Common myeloid progenitor, CD34-positive (primary cell): ENCODE results near the gene C2CD4B.

Experiments
- CTCF ChIA-PET: fragments of 350-600 bp; sonication (Branson Sonifier 250); formaldehyde crosslinking; loops from one replicate; lab custom pipeline; 2021; ENCODE audit warnings: antibody characterized with exemption; lab: Charles Lee
- POLR2A ChIA-PET: fragments of 350-600 bp; sonication (Branson Sonifier 250); formaldehyde crosslinking; loops from one replicate; lab custom pipeline; 2021; ENCODE audit warnings: antibody characterized with exemption; lab: Charles Lee
- DNase-seq, 3 donors: peaks; one replicate each; pipeline versions ENCODE4 v3.0.0 to v3.0.0-alpha.2; 2013
- H3K27ac ChIP-seq, 2 experiments: 1 replicate in 1 of 2; 2 replicates in 1 of 2; pipeline ENCODE4 v1.7.0; 2013; ENCODE audit warnings: inconsistent platforms in 2 of 2, low read length in 2 of 2, mild to moderate bottlenecking in 2 of 2, low read depth in 1 of 2, moderate library complexity in 1 of 2; ENCODE audit not compliant: severe bottlenecking in 2 of 2, insufficient read depth in 1 of 2, poor library complexity in 1 of 2
- H3K27me3 ChIP-seq, 5 experiments: replicated peaks in 2 of 5; 1 replicate in 3 of 5; 2 replicates in 2 of 5; pipeline versions ENCODE4 v1.6.1 to v1.7.0; 2013; ENCODE audit warnings: low read length in 4 of 5, mild to moderate bottlenecking in 2 of 5, moderate library complexity in 2 of 5, inconsistent platforms in 1 of 5; ENCODE audit not compliant: insufficient read depth in 5 of 5, control insufficient read depth in 4 of 5
- H3K36me3 ChIP-seq, 4 experiments: 1 replicate in 2 of 4; 2 replicates in 2 of 4; pipeline versions ENCODE4 v1.6.1 to v1.7.0; 2013; ENCODE audit warnings: low read length in 3 of 4, control low read depth in 1 of 4, mild to moderate bottlenecking in 1 of 4; ENCODE audit not compliant: control insufficient read depth in 4 of 4, insufficient read depth in 4 of 4
- H3K4me1 ChIP-seq, 4 experiments: 1 replicate in 3 of 4; 2 replicates in 1 of 4; pipeline versions ENCODE4 v1.6.1 to v1.7.1; 2013; ENCODE audit warnings: low read length in 3 of 4, mild to moderate bottlenecking in 3 of 4, control low read depth in 1 of 4, inconsistent platforms in 1 of 4, moderate library complexity in 1 of 4; ENCODE audit not compliant: control insufficient read depth in 4 of 4, insufficient read depth in 4 of 4; ENCODE audit errors: control extremely low read depth in 1 of 4
- H3K4me3 ChIP-seq, 7 experiments: 1 replicate in 4 of 7; 2 replicates in 3 of 7; pipeline versions ENCODE4 v1.5.1 to v1.7.0; 2013; ENCODE audit warnings: mild to moderate bottlenecking in 7 of 7, low read length in 6 of 7, moderate library complexity in 6 of 7, inconsistent platforms in 2 of 7, low read depth in 2 of 7, control low read depth in 1 of 7; ENCODE audit not compliant: insufficient read depth in 4 of 7, control insufficient read depth in 1 of 7; ENCODE audit errors: extremely low read depth in 1 of 7
- H3K9me3 ChIP-seq, 5 experiments: 1 replicate in 4 of 5; 2 replicates in 1 of 5; pipeline versions ENCODE4 v1.6.1 to v1.7.1; 2013; ENCODE audit warnings: low read length in 4 of 5, mild to moderate bottlenecking in 2 of 5, inconsistent platforms in 1 of 5, low read depth in 1 of 5, moderate library complexity in 1 of 5; ENCODE audit not compliant: control insufficient read depth in 4 of 5, insufficient read depth in 2 of 5; ENCODE audit errors: control extremely low read depth in 1 of 5
- WGBS: methylation state at CpG from one replicate; pipeline ENCODE4 v1.1.5; 2013; ENCODE audit not compliant: insufficient coverage; 5-methylcytosine and 5-hydroxymethylcytosine counted together

Gene C2CD4B

GRCh38 chr15:62133141-62133540 is 31.9 kb downstream of the C2CD4B start:
- ChIA-PET CTCF (no interaction called here), POLR2A (no interaction called here)
- Histone ChIP-seq H3K27me3 (no peaks in the 10 kb centered on the region), H3K4me3 (no peak overlapping the region), H3K9me3 (no peaks in the 10 kb centered on the region), H3K36me3 (no peaks in the 10 kb centered on the region), H3K27ac (no peak overlapping the region), H3K4me1 (no peaks in the 10 kb centered on the region)
- DNase-seq = no peak
- WGBS = no CpG with 5 or more reads among the region's 3 CpGs

GRCh38 chr15:62128916-62129315 is 36.2 kb downstream of the C2CD4B start:
- Histone ChIP-seq H3K4me1 (peaks cover 0 to 12% (median 8%) of the 10 kb centered on the region in 4 experiments), H3K27ac (no peak overlapping the region), H3K27me3 (no peaks in the 10 kb centered on the region), H3K4me3 (no peak overlapping the region), H3K9me3 (peaks cover 0 to 3% (median 0%) of the 10 kb centered on the region in 5 experiments), H3K36me3 (no peaks in the 10 kb centered on the region)
- ChIA-PET POLR2A (no interaction called here), CTCF (no interaction called here)
- no peak for DNase-seq
- 91% methylated on average over 1 of the region's 2 CpGs for WGBS

- H3K36me3 ChIP-seq = no peaks in the 10 kb centered on the region
- ChIA-PET CTCF (interaction anchor here (1.0 to 1.1 kb wide), 2 partner anchors 10 to 128 kb away, joined by 3 read pairs; no protein-coding TSS in a partner anchor), POLR2A (no interaction called here)
- no peaks in the 10 kb centered on the region for H3K27me3 ChIP-seq
- H3K4me3 ChIP-seq = no peak overlapping the region
- peaks cover 2 to 15% (median 10%) of the 10 kb centered on the region in 4 experiments for H3K4me1 ChIP-seq
- no peak for DNase-seq
- WGBS = no CpG with 5 or more reads among the region's 3 CpGs
- peaks cover 0 to 3% (median 0%) of the 10 kb centered on the region in 5 experiments for H3K9me3 ChIP-seq
- no peak overlapping the region for H3K27ac ChIP-seq
Measured at GRCh38 chr15:62126364-62126763, 38.7 kb downstream of the C2CD4B start.

GRCh38 chr15:62125773-62126172 is 39.3 kb downstream of the C2CD4B start:
- no peak overlapping the region for H3K27ac ChIP-seq
- WGBS = 100% methylated on average over 2 of the region's 2 CpGs
- H3K4me1 ChIP-seq = peaks cover 2 to 15% (median 10%) of the 10 kb centered on the region in 4 experiments
- peaks cover 0 to 3% (median 0%) of the 10 kb centered on the region in 5 experiments for H3K9me3 ChIP-seq
- POLR2A ChIA-PET = no interaction called here
- H3K4me3 ChIP-seq = no peak overlapping the region
- no peak for DNase-seq
- CTCF ChIA-PET = interaction anchor here (1.0 to 1.1 kb wide), 2 partner anchors 11 to 128 kb away, joined by 3 read pairs; no protein-coding TSS in a partner anchor
- H3K36me3 ChIP-seq = no peaks in the 10 kb centered on the region
- H3K27me3 ChIP-seq = no peaks in the 10 kb centered on the region

DNA sequence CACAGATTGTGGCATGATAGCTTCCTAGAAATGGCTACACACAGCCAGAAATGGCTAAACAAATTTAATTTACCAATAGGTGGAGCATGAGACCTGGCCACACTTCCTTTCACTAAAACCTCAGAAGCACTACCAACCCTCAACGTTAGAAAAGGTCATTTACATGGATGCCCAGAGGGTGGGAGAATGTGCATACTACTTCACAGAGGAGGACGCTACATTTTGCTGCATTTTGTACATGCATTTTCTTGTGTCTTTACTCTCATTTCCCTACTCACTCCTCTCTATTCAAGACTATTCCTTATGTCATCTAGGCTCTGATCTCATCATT is 40.1 kb downstream of the C2CD4B start:
- ChIA-PET POLR2A (no interaction called here), CTCF (no interaction called here)
- H3K36me3 ChIP-seq = no peaks in the 10 kb centered on the region
- peaks cover 0 to 3% (median 0%) of the 10 kb centered on the region in 5 experiments for H3K9me3 ChIP-seq
- no peak overlapping the region for H3K4me3 ChIP-seq
- peaks cover 2 to 15% (median 10%) of the 10 kb centered on the region in 4 experiments for H3K4me1 ChIP-seq
- no peaks in the 10 kb centered on the region for H3K27me3 ChIP-seq
- H3K27ac ChIP-seq = no peak overlapping the region
- DNase-seq = no peak
- 50% methylated on average over 2 of the region's 2 CpGs for WGBS

GRCh38 chr15:62124176-62124972 is 40.7 kb downstream of the C2CD4B start:
- POLR2A ChIA-PET = no interaction called here
- peak in 2 of 3 donors; percentile 14 to 23 for DNase-seq
- Histone ChIP-seq H3K36me3 (no peaks in the 10 kb centered on the region), H3K27ac (no peak overlapping the region), H3K4me1 (peaks cover 2 to 17% (median 11%) of the 10 kb centered on the region in 4 experiments), H3K9me3 (peaks cover 0 to 3% (median 0%) of the 10 kb centered on the region in 5 experiments), H3K27me3 (no peaks in the 10 kb centered on the region), H3K4me3 (peak overlapping the region in 1 of 7 experiments; percentile 11)
- WGBS = 40% methylated on average over 2 of the region's 6 CpGs
- CTCF ChIA-PET = no interaction called here

DNA sequence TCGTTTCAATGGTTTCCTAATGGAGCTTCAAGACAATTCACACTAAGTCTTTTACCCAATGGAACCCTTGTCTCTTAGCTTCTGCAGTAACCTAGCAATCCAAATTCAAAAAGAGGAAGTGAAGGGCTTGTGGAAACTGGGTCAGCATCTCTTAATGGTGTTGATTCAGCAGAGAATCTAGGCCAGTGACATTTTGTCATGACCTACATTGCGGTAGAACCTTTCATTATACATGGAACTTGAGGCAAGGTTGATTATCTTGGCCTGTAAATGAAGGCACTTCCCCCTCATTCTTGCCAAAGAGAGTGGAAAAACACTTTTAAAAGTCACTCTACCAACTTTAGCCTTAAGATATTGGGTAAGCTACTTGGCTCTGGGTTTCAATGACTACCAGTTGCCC is 42.8 kb downstream of the C2CD4B start:
- WGBS = 100% methylated on average over 2 of the region's 2 CpGs

More for the DNA sequence above, 42.8 kb downstream of the C2CD4B start:
- Histone ChIP-seq H3K4me3 (no peak overlapping the region), H3K27ac (no peak overlapping the region), H3K4me1 (peaks cover 2 to 23% (median 16%) of the 10 kb centered on the region in 4 experiments), H3K36me3 (no peaks in the 10 kb centered on the region), H3K27me3 (no peaks in the 10 kb centered on the region), H3K9me3 (peaks cover 0 to 3% (median 0%) of the 10 kb centered on the region in 5 experiments)
- DNase-seq = peak in 2 of 3 donors; percentile 22 to 24
- POLR2A ChIA-PET = no interaction called here
- CTCF ChIA-PET = no interaction called here
